Measurements from ENCODE around the gene SLC28A1.
"Not testable (repeated sequence)": the region's sequence is repeated elsewhere in the genome, so short reads cannot be mapped to it uniquely, and the experiment has no call there.

The SLC28A1 gene

GRCh38 chr15:84976746-84977345 is 92.4 kb downstream of the SLC28A1 start:
- DNase-seq, result no peak

DNA sequence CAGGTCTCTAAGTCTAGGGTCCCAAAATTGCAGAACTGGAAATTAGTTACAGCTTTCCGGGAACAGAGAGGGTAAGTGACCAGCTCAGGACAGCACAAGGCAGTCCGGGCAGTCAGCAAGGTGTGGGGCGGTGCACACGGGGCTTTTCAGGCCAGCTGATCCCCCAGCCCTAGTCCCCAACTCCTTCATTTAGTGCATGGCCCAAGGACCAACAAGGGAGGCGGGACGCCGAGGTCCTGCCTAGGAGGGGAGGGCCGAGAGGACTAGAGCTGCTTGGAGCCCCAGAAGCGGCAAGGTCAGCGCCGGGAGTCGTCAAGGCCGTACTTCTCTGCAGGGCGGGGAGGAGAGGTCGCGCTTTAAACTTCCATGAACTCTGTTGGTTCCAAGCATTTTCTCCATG is 95.2 kb downstream of the SLC28A1 start:
- no peak for DNase-seq

GRCh38 chr15:84980196-84981053 is 96.0 kb downstream of the SLC28A1 start:
- DNase-seq, result peak; percentile 76

GRCh38 chr15:84981054-84981710 is 96.7 kb downstream of the SLC28A1 start:
- peak; percentile 73 for DNase-seq

GRCh38 chr15:84981711-84982300 is 97.3 kb downstream of the SLC28A1 start, which contains the start of gene PDE8A:
Gene PDE8A, plus strand, starts transcription at chr15:84981856. Its CDS starts 307 bp downstream, at chr15:84982163.
- DNase-seq, result no peak

DNA sequence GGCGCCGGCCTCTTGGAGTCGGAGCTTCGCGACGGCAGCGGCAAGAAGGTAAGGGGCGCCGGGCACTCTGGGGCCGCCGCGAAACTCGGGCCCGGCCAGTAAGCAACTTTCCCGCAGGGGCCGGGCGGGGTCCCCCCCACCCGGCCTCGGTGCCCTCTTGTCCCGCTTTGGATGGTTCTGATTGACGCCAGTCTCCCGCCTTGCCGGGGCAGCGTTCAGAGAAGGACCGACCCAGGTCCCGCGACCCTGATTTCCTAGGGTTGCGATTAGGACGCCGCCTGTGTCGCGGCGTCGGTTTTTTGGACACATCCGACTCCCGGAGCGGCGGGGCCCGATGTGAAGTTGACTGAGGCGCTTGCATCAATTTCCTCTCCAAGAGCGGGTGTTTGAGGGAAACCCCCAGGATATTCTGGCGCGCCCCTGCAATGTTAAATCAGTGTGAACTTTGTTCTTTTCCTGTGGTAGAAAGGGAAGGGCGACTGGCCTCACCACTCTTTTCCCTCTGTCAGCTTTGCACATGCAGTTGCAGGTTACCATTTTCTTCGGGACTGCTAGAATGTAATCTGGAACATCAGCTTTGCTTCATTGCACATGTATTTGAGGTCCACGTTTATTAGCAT is 97.9 kb downstream of the SLC28A1 start:
- DNase-seq, result no peak

GRCh38 chr15:84983294-84983693 is 98.8 kb downstream of the SLC28A1 start:
- no peak for DNase-seq

DNA sequence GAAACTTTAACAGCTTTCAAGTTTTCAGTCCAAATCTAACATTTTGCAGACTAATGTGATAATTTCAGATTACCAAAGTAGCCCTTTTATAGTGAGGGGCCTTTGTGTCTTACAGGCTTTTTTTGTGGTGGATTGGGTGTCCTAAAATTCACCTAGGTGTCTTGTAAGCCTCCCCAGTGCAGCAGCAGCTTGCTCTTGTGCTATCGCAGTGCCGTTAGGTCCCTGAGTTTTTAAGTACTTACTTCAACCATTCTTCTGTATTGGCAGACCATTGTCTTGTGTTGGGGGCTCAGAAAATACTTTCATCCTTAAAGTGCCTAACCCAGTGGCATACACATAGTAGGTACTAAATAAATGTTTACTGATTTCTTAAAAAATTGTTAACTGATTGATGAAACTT is 99.2 kb downstream of the SLC28A1 start:
- DNase-seq, result no peak

DNA sequence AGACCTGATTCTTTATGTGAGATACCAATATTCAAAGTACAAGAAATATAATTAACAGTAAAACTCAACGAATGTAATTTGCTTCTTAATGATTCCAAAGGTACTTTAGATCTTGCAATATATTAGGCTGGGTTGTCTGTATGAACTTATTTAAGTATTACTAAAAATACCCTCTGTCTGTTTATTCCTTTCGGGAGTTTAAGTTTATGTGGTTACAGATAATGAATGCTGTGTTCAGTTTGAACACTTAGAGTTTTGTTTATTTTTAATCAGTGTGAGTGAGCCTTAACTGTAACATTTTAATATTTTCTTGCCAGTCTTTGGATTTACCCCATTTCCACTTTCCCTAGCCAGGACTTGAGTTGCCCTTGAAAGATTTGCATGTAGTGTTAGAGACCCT is 100.7 kb downstream of the SLC28A1 start:
- DNase-seq, result no peak

GRCh38 chr15:84987351-84987750 is 102.9 kb downstream of the SLC28A1 start:
- DNase-seq, result not testable (repeated sequence)

DNA sequence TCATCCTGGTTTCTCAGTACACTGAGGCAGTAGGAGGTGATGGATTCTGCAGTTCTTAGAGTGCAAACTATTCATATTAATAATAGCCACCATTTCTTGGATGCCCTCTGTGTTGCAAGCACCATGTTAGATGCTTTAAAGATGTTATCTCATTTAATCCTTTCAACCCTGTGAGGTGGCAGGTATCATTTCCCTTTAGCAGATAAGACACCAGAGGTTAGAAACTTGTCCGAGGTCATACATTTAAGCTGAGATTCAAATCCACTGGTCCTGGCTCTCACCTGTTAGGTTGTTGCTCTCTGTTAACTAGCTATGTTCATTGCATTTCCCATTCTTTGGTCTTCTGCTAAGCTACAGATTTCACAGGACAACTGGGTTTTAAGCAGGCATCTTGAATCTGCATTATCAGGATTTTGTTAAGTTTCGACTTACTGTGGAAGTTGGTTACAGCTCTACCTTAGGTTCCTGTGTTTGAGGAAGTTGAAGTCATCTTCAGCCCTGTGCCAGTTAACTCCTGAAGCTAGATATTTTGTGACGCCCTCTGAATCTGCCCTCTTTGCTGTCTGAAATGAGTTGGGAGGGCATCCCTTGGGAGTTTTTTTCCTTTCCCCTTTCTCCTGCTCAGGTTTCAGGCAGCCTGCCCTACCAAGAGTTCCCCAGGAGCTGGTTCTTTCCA is 103.6 kb downstream of the SLC28A1 start:
- no peak for DNase-seq

GRCh38 chr15:84988909-84989644 is 104.6 kb downstream of the SLC28A1 start:
- DNase-seq, result no peak

- DNase-seq, result no peak
Measured at GRCh38 chr15:84990507-84990906, 106.0 kb downstream of the SLC28A1 start.

- no peak for DNase-seq
Measured at GRCh38 chr15:84991014-84991712, 106.7 kb downstream of the SLC28A1 start.

DNA sequence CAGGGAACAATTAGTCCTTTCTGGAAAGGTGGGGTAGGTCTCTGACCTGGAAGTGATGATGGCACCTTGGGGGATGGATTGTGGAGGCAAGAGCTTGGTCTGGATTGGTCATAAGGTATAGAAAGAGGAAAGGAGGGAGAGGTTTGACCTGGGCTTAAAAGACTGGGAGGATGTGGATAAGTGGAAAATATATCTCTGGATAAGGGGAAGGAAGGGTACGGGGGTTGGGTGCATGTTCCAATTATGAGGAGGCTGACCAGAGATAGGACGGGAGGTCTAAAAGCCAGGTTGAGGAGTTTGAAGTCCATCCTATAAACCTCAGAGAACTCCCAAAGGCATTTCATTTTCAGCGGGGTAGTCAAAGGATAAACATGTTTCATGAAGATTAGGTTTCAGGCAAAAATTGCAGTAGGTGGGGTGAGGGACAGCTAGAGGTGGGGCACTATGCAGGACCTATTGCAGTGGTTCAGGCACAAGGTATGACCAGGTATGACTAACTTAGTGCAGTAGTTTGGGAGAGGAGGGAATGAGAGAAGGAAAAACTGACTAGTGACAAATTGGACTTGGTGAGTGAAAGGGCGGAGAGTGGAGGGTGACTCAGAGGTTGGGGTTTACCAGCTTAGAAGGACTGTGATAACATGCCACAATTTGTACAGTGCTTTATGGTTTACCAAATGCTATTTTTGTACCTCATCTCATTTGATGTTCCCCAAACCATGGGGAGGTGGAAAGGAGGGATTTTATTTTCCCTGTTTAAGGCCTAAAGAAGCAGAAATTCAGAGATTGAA is 107.9 kb downstream of the SLC28A1 start:
- no peak for DNase-seq

Measured in SHP77 treated with DMSO at 0.1 percent for 48 hours (cell line).